ENCODE data around the gene PEPD. TPM values are rescaled to one million over a fixed set of nuclear protein-coding genes. Genes with fewer than 3 reads are reported as not detected.

The PEPD gene
- total RNA-seq, 1 donor from 2014 or later = 21.1 TPM

GRCh38 chr19:33382006-33382405, 139.6 kb downstream of the PEPD start:
- no peak for DNase-seq
- Mint-ChIP-seq H3K4me1 (peaks cover 13% of the 10 kb centered on the region), H3K27me3 (no peaks in the 10 kb centered on the region), H3K4me3 (no peak overlapping the region), H3K27ac (no peak overlapping the region), H3K36me3 (ENCODE audit: low read depth) (peaks cover 22% of the 10 kb centered on the region), H3K9me3 (no peaks in the 10 kb centered on the region)
- intact Hi-C loops (cut with micrococcal nuclease) = no loop called here

DNA sequence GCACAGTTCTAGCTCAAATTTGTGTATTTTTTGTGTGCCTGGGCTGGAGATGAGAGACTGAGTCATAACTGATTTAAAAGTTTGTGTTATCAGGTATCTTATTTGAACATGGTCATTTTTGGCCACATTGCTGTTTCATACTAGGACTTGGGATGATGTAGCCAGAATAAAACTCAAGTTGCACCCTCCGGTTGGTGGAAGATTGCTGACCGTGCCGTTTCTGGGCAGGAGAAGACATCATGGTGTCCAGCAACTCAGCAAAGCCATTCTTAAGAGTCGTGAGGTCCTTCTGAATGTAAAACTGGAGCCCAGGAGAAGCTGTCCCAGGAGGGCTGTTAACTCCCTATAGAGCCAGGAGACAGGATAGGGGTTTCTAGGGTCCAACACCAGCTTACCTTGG, 140.5 kb downstream of the PEPD start:
- Mint-ChIP-seq H3K9me3 (no peaks in the 10 kb centered on the region), H3K36me3 (ENCODE audit: low read depth) (peaks cover 25% of the 10 kb centered on the region), H3K4me3 (no peak overlapping the region), H3K27me3 (no peaks in the 10 kb centered on the region), H3K27ac (no peak overlapping the region), H3K4me1 (peaks cover 21% of the 10 kb centered on the region)
- intact Hi-C loops (cut with micrococcal nuclease) = no loop called here
- no peak for DNase-seq

- Mint-ChIP-seq H3K4me3 (no peak overlapping the region), H3K4me1 (peaks cover 39% of the 10 kb centered on the region), H3K36me3 (ENCODE audit: low read depth) (peaks cover 34% of the 10 kb centered on the region), H3K9me3 (no peaks in the 10 kb centered on the region), H3K27ac (no peak overlapping the region), H3K27me3 (no peaks in the 10 kb centered on the region)
- no peak for DNase-seq
- intact Hi-C loops (cut with micrococcal nuclease) = loop anchor here (10.0 kb wide), 2 partner anchors 404 to 704 kb away; partner anchors contain the start of genes ANKRD27, CEP89, FAAP24 and RGS9BP
Observed at GRCh38 chr19:33379151-33379829, 142.3 kb downstream of the PEPD start.

- H3K4me3 Mint-ChIP-seq = no peak overlapping the region
- no peaks in the 10 kb centered on the region for H3K9me3 Mint-ChIP-seq
- no peak overlapping the region for H3K27ac Mint-ChIP-seq
- no peak for DNase-seq
- intact Hi-C loops (cut with micrococcal nuclease) = loop anchor here (10.0 kb wide), 2 partner anchors 403 to 703 kb away; partner anchors contain the start of genes ANKRD27, CEP89, FAAP24 and RGS9BP
- H3K4me1 Mint-ChIP-seq = peaks cover 40% of the 10 kb centered on the region
- no peaks in the 10 kb centered on the region for H3K27me3 Mint-ChIP-seq
- H3K36me3 Mint-ChIP-seq (ENCODE audit: low read depth) = peaks cover 33% of the 10 kb centered on the region
Observed at GRCh38 chr19:33377586-33378475, 143.8 kb downstream of the PEPD start.

GRCh38 chr19:33376941-33377557, 144.5 kb downstream of the PEPD start:
- Mint-ChIP-seq H3K4me3 (no peak overlapping the region), H3K27me3 (no peaks in the 10 kb centered on the region), H3K27ac (no peak overlapping the region), H3K4me1 (peaks cover 43% of the 10 kb centered on the region), H3K9me3 (no peaks in the 10 kb centered on the region), H3K36me3 (ENCODE audit: low read depth) (peaks cover 33% of the 10 kb centered on the region)
- intact Hi-C loops (cut with micrococcal nuclease) = loop anchor here (10.0 kb wide), 2 partner anchors 402 to 702 kb away; partner anchors contain the start of genes ANKRD27, CEP89, FAAP24 and RGS9BP
- DNase-seq = no peak

- intact Hi-C loops (cut with micrococcal nuclease) = loop anchor here (10.0 kb wide), 2 partner anchors 402 to 702 kb away; partner anchors contain the start of genes ANKRD27, CEP89, FAAP24 and RGS9BP
- Mint-ChIP-seq H3K9me3 (no peaks in the 10 kb centered on the region), H3K4me1 (peaks cover 43% of the 10 kb centered on the region), H3K4me3 (no peak overlapping the region), H3K36me3 (ENCODE audit: low read depth) (peaks cover 30% of the 10 kb centered on the region), H3K27ac (no peak overlapping the region), H3K27me3 (no peaks in the 10 kb centered on the region)
- no peak for DNase-seq
Observed at GRCh38 chr19:33376423-33376822, 145.2 kb downstream of the PEPD start.

- Mint-ChIP-seq H3K9me3 (no peaks in the 10 kb centered on the region), H3K4me3 (peak overlapping the region; percentile 94), H3K36me3 (ENCODE audit: low read depth) (peaks cover 26% of the 10 kb centered on the region), H3K4me1 (peaks cover 41% of the 10 kb centered on the region), H3K27me3 (no peaks in the 10 kb centered on the region), H3K27ac (peak overlapping the region; percentile 12)
- intact Hi-C loops (cut with micrococcal nuclease) = loop anchor here (10.0 kb wide), 2 partner anchors 401 to 701 kb away; partner anchors contain the start of genes ANKRD27, CEP89, FAAP24 and RGS9BP
- no peak for DNase-seq
Observed at GRCh38 chr19:33375837-33376159, 145.8 kb downstream of the PEPD start.

DNA sequence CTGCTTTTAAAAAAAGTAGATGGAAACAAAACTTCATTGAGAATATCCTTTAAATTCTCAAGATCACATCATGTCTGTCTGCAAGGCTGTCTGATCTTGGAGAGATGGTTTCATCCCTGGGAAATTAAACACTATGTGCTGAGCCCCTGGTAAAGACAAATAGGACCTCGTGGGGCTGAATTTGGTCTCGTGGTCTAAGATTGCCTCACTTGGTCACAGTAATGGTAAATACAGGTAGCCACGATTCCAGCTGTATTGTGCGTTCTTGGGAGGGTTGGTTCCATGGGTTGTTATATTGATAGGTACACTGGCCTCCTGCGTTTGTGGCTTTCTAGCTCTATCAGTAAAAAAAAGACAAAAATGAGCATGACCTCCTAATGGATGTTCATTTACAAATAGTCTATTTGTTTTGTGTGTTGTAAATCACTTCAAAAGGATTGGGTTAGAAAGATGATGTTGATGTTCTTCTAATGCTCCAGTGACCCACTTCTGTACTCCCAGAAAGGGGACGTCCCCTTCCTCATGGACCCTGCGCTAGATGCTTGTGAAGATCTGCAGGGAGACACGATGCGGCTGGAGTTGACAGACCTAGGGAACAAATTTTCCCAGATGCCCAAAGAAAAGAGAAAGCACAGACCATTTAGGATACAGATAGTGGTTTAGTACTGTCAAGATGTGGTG, 146.3 kb downstream of the PEPD start:
- no peak for DNase-seq
- intact Hi-C loops (cut with micrococcal nuclease) = loop anchor here (10.0 kb wide), 2 partner anchors 400 to 700 kb away; partner anchors contain the start of genes ANKRD27, CEP89, FAAP24 and RGS9BP
- peaks cover 26% of the 10 kb centered on the region for H3K36me3 Mint-ChIP-seq (ENCODE audit: low read depth)
- no peaks in the 10 kb centered on the region for H3K27me3 Mint-ChIP-seq
- H3K9me3 Mint-ChIP-seq = no peaks in the 10 kb centered on the region
- H3K27ac Mint-ChIP-seq = no peak overlapping the region
- peak overlapping the region; percentile 94 for H3K4me3 Mint-ChIP-seq
- peaks cover 41% of the 10 kb centered on the region for H3K4me1 Mint-ChIP-seq

DNA sequence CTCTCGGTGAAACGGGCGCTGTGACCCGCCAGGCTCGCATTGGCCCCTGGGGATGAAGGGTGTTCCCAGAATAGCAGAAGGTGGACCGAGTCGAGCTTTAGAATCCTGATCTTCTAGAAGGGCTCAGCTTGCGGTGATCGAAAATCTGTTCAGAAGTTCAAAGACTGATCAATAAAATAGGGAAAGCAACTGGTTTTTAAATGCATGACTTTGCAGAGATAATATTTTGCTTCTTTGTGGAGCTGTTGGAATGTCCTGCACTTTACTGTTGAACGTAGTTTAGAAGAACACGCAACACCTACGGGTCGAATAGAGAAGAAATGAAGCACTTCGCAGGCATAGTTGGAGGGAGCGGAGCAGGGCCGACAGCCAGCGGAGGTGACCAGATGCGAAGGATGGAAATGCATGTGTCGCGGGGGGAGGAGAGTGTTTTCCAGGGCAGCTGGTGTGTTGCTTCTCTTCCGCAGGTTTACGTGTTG, 147.3 kb downstream of the PEPD start:
- Mint-ChIP-seq H3K4me1 (peaks cover 41% of the 10 kb centered on the region), H3K27ac (peak overlapping the region; percentile 79), H3K36me3 (ENCODE audit: low read depth) (peaks cover 19% of the 10 kb centered on the region), H3K4me3 (peak overlapping the region; percentile 94), H3K27me3 (no peaks in the 10 kb centered on the region), H3K9me3 (no peaks in the 10 kb centered on the region)
- DNase-seq = peak; percentile 74
- intact Hi-C loops (cut with micrococcal nuclease) = loop anchor here (5.0 to 10.0 kb wide), 3 partner anchors 399 to 758 kb away; partner anchors contain the start of genes ANKRD27, CEP89, FAAP24 and RGS9BP

DNA sequence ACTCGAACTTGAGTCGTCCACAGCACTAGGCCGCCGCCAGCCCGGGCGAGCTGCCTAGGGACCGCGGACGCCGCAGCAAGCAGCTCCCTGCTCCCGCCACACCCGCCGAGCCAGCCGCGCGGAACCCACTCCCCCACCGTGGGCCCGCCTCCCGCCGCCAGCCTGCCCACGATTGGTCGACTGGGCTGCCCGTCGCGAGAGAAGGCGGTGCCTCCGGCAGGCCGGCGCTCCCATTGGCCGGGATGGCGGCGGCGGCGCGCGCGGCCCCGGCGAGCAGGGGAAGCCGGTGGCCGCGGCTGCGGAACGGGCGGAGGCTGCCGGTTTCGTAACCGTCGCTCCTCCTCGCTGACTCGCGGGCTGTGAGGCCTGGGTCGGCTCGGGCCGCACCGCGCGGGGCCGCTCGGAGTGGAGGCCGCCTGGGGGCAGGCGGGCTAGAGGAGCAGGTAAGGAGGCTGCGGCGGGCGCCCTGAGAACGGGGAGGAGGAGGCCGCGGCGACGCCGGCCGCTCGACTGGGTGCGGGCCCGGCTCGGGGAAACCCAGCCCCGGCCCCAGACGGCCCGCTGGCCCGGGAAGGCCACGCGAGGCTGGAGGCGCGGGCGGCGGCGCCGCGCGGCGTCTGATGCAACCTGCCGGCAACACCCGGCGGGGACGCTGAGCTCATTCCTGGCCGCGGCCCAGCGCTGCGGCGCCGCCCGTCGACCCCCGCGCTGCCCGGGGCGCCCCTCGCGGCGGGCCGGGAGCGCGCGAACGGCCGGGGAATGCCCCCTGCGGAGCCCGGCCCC, 147.9 kb downstream of the PEPD start, which contains the start of gene CEBPG:
Gene CEBPG, plus strand, starts transcription at position 257 of the 783 bp plus-strand sequence. CDS start 5,531 bp downstream, outside the sequence.
- intact Hi-C loops (cut with micrococcal nuclease) = loop anchor here (1.0 to 10.0 kb wide), 5 partner anchors 71 to 759 kb away; partner anchors contain the start of genes ANKRD27, CEBPA, CEP89 and FAAP24
- Mint-ChIP-seq H3K4me3 (peak within 1 kb of the TSS; percentile 94), H3K9me3 (no peaks in the 10 kb centered on the region)

DNA sequence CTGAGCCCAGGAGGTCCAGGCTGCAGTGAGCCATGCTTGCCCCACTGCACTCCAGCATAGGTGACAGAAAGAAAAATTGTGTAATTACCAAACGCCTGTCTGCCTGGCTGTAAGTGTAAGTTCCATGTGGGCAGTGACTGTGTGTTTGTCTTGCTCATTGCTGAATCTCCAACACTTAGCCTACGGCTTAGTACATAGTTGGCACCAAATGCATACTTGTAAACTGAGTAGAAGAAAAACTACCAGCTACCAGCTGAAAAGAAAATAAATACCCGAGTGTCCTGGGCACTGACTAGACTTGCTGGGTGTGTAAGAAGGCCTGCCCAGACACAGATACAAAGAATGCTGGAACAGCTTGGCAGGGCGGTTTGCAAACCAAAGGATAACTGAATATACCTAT, 150.8 kb downstream of the PEPD start:
- no peak overlapping the region for H3K4me3 Mint-ChIP-seq
- H3K9me3 Mint-ChIP-seq = no peaks in the 10 kb centered on the region
- intact Hi-C loops (cut with micrococcal nuclease) = loop anchor here (5.0 to 10.0 kb wide), 3 partner anchors 396 to 762 kb away; partner anchors contain the start of genes ANKRD27, CEP89, FAAP24 and RGS9BP
- H3K4me1 Mint-ChIP-seq = peaks cover 19% of the 10 kb centered on the region
- H3K36me3 Mint-ChIP-seq (ENCODE audit: low read depth) = peaks cover 8% of the 10 kb centered on the region
- no peak for DNase-seq
- H3K27ac Mint-ChIP-seq = no peak overlapping the region
- H3K27me3 Mint-ChIP-seq = peaks cover 11% of the 10 kb centered on the region

More for the DNA sequence above, 147.9 kb downstream of the PEPD start, which contains the start of gene CEBPG:
- DNase-seq = peak; percentile 99
- Mint-ChIP-seq H3K4me1 (peaks cover 37% of the 10 kb centered on the region), H3K36me3 (ENCODE audit: low read depth) (peaks cover 15% of the 10 kb centered on the region), H3K27me3 (no peaks in the 10 kb centered on the region), H3K27ac (peak within 1 kb of the TSS; percentile 80)

All from activated CD4-positive, alpha-beta T cell treated with anti-CD3 and anti-CD28 coated beads, Interleukin-2, amount 10 ng/mL, durations not matched to agents 24 days and 14 days (primary cell).